ENCODE data around the gene SLC25A38. TPM values are rescaled to one million over a fixed set of nuclear protein-coding genes. Genes with fewer than 3 reads are reported as not detected.

The SLC25A38 gene
- polyA plus RNA-seq, 2 of the 4 experiments (the other 2 are of a cell fraction), result 31.9 to 52.8 TPM

DNA sequence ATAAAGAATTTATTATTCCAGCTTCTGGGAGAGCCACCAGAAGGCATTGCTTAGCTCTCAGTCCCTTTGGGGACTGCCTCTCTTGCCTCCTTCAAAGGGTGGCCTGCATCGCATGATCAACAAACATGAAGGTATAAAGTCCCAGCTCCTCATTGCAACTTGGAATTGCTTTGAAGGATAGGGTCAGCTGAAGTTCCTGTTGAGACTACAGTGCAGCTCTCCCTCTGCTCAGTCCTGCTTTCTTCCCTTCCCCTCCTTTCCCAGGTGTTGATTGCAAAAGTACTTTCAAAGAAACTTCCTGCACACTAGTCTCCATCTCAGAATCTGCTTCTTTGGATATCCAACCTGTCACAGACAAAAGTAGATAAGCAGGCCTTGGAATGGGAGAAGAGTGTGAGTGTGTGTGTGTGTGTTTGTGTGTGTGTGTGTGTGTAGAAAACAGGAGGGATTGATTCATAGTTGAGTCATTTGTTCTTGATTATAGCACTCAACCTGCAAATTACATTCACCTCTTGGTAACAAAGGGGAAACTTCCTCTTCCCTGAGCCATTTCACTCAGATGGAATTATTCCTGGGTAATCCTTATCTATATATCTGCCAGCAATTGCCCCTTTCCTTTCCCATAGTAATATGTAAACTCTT is 40.0 kb upstream of the SLC25A38 start:
- CTCF ChIA-PET, result no interaction called here
- ATAC-seq (no peak), FAIRE-seq (no peak), DNase-seq (ENCODE audit: low read depth in 1 of 2, low spot score in 1 of 2) (no peak)
- Histone ChIP-seq H3K9me3 (no peaks in the 10 kb centered on the region), H3K27ac (no peak overlapping the region), H3K4me1 (no peaks in the 10 kb centered on the region), H3K4me3 (no peak overlapping the region), H3K4me2 (no peak overlapping the region)
- POLR2A ChIA-PET, result no interaction called here
- TF ChIP-seq JUN (IDR thresholded peaks at IDR 0.05), result no peak
- TF ChIP-seq TP53 (CRISPR knock-in tag; IDR thresholded peaks at IDR 0.05), result no peak
- no peak for TF ChIP-seq BHLHE40 (IDR thresholded peaks at IDR 0.05; ENCODE audit: low read depth, low read length)
- no peak for TF ChIP-seq TFCP2L1 (CRISPR knock-in tag; IDR thresholded peaks at IDR 0.05)
- TF ChIP-seq CEBPB (IDR thresholded peaks at IDR 0.05), result no peak
- no peak for TF ChIP-seq ESRRA (IDR thresholded peaks at IDR 0.05; ENCODE audit: borderline replicate concordance, low read length)
- no peak for TF ChIP-seq NPAS2 (CRISPR knock-in tag; IDR thresholded peaks at IDR 0.05; ENCODE audit: borderline replicate concordance)
- no peak for TF ChIP-seq SREBF2 (IDR thresholded peaks at IDR 0.05)
- no peak for TF ChIP-seq POLR2AphosphoS2 (conservative IDR thresholded peaks at IDR 0.05; ENCODE audit: low read length)
- no peak for TF ChIP-seq HDAC2 (IDR thresholded peaks at IDR 0.05)
- TF ChIP-seq GATA3 (IDR thresholded peaks at IDR 0.05; ENCODE audit: borderline replicate concordance), result no peak
- no peak for TF ChIP-seq NFE2L2 (conservative IDR thresholded peaks at IDR 0.05; ENCODE audit: low read length)
- no peak for TF ChIP-seq CHD4 (IDR thresholded peaks at IDR 0.05; ENCODE audit: borderline replicate concordance)
- WGBS (ENCODE audit: missing lambda C conversion rate), result 58% methylated on average over 1 of the region's 1 CpG

DNA sequence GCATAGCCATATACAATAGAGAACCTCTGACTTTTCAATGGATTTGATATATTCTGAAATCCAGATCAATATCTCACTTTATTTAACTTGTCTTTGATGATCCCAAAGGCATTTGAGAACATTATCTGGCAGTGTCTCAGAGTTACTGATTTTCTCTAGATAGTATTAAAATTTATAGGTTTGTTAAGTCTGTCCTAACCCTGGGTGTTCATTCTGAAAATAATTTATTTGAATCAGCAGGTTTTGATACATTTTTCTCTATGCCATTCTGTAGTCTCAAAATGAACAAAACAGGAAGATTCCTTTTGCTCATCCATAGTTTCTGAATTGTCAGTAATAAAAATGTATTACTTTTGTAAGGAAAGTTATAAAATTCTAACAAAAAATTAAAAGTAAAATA is 39.4 kb upstream of the SLC25A38 start:
- no peaks in the 10 kb centered on the region for H3K9me3 ChIP-seq
- TF ChIP-seq RNF2 (IDR thresholded peaks at IDR 0.05; ENCODE audit: borderline replicate concordance, low read depth), result no peak
- no peak for TF ChIP-seq NPAS2 (CRISPR knock-in tag; IDR thresholded peaks at IDR 0.05; ENCODE audit: borderline replicate concordance)
- no peak for TF ChIP-seq EP300 (IDR thresholded peaks at IDR 0.05)
- TF ChIP-seq, protein P1, sequence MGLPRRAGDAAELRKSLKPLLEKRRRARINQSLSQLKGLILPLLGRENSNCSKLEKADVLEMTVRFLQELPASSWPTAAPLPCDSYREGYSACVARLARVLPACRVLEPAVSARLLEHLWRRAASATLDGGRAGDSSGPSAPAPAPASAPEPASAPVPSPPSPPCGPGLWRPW (IDR thresholded peaks at IDR 0.05), result no peak
- TF ChIP-seq, protein P2, sequence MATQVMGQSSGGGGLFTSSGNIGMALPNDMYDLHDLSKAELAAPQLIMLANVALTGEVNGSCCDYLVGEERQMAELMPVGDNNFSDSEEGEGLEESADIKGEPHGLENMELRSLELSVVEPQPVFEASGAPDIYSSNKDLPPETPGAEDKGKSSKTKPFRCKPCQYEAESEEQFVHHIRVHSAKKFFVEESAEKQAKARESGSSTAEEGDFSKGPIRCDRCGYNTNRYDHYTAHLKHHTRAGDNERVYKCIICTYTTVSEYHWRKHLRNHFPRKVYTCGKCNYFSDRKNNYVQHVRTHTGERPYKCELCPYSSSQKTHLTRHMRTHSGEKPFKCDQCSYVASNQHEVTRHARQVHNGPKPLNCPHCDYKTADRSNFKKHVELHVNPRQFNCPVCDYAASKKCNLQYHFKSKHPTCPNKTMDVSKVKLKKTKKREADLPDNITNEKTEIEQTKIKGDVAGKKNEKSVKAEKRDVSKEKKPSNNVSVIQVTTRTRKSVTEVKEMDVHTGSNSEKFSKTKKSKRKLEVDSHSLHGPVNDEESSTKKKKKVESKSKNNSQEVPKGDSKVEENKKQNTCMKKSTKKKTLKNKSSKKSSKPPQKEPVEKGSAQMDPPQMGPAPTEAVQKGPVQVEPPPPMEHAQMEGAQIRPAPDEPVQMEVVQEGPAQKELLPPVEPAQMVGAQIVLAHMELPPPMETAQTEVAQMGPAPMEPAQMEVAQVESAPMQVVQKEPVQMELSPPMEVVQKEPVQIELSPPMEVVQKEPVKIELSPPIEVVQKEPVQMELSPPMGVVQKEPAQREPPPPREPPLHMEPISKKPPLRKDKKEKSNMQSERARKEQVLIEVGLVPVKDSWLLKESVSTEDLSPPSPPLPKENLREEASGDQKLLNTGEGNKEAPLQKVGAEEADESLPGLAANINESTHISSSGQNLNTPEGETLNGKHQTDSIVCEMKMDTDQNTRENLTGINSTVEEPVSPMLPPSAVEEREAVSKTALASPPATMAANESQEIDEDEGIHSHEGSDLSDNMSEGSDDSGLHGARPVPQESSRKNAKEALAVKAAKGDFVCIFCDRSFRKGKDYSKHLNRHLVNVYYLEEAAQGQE (IDR thresholded peaks at IDR 0.05), result no peak
- TF ChIP-seq FOXS1 (CRISPR knock-in tag; IDR thresholded peaks at IDR 0.05), result no peak
- no peak for TF ChIP-seq HDAC2 (IDR thresholded peaks at IDR 0.05)
- TF ChIP-seq EHF (CRISPR knock-in tag; IDR thresholded peaks at IDR 0.05), result no peak
- no peak for TF ChIP-seq TP53 (CRISPR knock-in tag; IDR thresholded peaks at IDR 0.05)
- no peak for TF ChIP-seq POLR2A (IDR thresholded peaks at IDR 0.05; ENCODE audit: low read length)
- TF ChIP-seq, protein P3, sequence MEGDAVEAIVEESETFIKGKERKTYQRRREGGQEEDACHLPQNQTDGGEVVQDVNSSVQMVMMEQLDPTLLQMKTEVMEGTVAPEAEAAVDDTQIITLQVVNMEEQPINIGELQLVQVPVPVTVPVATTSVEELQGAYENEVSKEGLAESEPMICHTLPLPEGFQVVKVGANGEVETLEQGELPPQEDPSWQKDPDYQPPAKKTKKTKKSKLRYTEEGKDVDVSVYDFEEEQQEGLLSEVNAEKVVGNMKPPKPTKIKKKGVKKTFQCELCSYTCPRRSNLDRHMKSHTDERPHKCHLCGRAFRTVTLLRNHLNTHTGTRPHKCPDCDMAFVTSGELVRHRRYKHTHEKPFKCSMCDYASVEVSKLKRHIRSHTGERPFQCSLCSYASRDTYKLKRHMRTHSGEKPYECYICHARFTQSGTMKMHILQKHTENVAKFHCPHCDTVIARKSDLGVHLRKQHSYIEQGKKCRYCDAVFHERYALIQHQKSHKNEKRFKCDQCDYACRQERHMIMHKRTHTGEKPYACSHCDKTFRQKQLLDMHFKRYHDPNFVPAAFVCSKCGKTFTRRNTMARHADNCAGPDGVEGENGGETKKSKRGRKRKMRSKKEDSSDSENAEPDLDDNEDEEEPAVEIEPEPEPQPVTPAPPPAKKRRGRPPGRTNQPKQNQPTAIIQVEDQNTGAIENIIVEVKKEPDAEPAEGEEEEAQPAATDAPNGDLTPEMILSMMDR (IDR thresholded peaks at IDR 0.05), result no peak
- no peak for TF ChIP-seq RFX5 (IDR thresholded peaks at IDR 0.05)
- no peak for TF ChIP-seq ZNF302 (CRISPR knock-in tag; IDR thresholded peaks at IDR 0.05)
- TF ChIP-seq ZC3H11A (IDR thresholded peaks at IDR 0.05), result no peak
- no peak overlapping the region for H3K27ac ChIP-seq
- FAIRE-seq (no peak), ATAC-seq (no peak), DNase-seq (ENCODE audit: low read depth in 1 of 2, low spot score in 1 of 2) (no peak)
- CTCF ChIA-PET, result no interaction called here
- POLR2A ChIA-PET, result no interaction called here
- no peak overlapping the region for H3K4me3 ChIP-seq
- no peaks in the 10 kb centered on the region for H3K4me1 ChIP-seq
- no peak overlapping the region for H3K4me2 ChIP-seq
